ENCODE measurements around the gene ITGA6.
A peak's percentile ranks its signal among the peaks of the same experiment; 100 is the strongest.

ITGA6 gene

DNA sequence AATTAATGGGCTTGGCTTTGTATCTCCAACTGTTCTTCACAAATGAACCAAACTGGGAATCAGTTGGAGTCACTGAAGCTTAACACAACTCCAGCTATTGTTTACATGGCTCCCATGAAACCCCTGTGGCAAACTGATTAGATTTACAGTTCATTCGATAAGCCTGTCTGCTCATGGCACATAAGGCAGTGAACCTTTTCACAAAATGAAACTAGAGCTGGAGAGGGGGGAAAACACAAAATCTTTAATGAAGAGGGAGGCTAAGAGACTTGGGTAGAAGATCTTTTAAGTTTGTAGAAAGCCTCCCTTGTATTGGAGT lies 11.6 kb upstream of the ITGA6 start:
- no peak for DNase-seq

DNA sequence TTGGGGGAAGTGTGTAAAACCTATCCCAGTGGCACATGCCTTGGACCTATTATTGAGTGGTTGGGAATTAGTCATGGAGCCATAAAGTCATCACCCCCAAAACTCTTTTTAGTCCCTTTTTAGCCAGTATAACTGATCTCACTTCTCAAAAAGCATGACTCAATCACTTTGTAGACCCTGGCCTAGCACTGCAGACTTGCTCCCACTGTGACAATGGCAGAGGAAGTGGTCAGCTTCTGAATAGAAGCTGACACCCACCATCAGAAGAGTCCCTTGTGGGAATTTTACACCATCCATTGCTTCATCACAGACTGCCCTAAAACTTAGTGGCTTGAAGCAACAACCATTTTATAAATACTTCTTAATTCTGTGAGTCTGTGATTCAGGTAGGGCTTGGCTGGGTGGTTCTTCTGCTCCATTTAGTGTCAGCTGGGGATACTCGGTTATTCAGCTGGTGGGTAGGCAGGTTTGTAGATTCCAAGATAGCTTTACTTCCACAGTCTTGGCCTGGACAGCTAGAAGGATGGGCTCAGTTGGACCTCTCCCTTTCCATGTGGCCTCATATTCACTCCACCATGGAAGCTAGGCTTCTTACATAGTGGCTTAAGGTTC lies 10.8 kb upstream of the ITGA6 start:
- no peak for DNase-seq

DNA sequence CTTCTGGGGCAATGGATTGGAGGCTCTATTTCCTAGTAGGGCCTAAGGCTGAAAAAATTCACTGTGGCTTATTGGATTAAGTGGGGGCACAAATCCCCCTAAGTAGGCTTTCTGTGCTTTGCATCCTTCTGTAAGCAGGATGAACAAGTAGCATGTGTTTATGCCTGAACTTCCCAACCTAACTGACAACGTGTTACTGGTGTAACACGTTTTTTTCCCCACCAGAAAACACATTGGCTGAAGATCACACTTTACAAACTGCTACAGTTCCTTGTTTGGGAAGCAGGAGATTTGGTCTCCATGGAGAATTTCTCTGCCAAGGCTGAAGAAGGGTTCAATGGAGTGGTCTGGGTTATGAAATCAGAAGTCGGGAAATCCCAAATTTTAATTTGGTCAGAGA lies 7.2 kb upstream of the ITGA6 start:
- no peak for DNase-seq

DNA sequence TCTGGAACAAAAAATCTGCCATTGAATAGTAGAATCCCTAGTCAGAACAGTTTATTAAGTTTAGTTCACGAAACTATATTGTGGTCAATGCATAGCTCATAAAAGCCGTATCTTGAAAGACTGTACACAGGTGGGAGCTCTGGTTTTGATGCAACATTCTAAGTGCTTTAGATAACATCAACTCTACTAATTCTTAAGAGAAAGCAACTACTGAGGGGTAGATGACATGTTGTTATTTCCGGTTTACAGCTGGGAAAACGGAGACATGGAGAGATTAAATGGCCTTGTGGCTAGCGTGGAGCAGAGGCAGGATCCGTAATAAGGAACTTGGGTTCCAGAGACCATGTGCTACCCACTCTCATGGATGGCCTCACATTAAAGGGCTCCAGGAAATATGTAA lies 4.2 kb upstream of the ITGA6 start:
- no peak for DNase-seq

DNA sequence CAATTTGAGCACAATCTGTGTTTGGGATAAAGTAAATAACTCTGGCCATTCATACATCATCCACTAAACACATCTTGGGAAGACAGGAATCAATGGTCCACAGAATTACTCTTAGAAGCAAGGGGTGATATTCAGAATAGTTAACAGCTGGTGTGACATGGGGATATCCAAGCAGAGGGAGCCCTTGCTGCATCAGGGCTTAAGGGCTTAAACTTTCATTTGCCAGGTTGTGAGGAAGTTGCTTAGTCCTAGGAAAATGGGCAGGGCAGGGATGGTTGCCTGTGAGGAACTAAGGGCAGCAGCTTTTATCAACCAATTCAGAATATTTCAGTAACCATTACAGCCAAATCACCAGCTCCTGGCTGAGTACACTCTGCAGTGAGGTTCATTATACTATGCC lies 2.0 kb upstream of the ITGA6 start:
- DNase-seq, result no peak

DNA sequence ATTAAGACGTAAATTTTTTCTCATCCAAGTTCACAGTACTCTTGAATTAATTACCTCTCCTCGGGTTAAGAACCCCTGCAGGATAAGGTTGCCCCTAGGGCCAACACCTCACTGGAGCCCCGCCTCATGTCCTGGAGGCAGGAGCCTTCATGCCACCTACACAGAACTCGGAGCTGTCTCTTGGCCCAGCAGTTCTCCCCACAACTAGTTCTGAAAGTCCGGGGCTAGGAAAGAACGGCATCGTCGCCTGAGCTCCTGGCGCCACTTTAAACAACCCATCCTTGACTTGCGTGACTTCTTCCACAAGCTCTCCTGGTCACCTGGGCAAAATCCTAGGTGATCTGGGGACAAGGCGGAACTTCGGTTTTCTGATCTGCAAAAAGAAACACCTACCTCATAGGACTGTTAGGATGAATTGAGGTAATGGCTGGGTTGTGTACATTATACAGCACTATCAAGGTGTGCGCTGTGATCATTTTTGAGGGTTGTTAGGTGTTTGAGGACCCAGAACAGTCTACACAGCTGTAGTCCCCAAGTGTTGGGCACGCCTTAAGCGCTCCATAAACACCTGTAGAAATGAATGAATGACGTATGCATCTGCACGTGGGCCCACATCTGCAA lies 641 bp upstream of the ITGA6 start:
- no peak for DNase-seq

DNA sequence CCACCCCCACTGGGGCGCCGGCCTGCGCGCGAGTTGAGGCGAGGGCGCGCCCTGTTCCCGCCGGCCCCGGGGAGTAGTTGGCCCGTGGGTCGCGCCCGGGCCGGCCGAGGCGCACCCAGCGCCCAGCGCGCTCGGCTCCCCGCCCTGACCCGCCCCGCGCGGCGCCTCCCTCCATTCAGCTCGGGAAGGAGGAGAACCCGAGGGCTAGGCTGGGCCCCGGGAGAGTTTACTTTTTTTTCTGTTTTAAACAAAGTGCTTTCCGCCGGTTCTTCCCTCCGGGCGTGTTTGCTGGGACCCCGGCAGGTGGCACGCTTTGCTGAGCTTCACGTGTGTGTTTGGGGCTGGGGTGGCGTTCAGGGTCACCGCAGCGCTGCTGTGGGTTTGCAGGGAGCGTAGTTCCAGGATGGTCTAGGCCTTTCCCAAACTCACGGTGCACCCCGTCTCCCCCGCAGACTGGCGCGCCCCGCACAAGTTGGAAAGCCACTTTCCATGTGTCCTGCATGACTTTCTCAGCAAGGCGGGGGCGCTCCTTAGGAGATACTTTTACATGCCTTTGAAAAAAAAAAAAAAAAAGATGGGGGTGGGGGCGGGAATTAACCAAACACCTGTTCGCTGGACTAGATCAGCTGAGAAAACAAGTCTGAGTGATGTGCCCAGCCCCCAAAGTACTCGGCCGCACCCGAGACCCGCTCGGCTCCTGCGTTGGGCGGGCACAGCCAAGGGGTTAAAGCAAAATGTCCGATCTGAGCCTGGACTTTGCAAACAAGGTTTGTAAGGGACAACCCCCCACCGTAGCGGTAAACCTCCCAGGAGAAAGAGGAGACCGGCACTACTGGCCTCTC lies 825 bp downstream of the ITGA6 start:
- DNase-seq, result peak in 11 of 56 donors; percentile 10 to 49 (median 29)

DNA sequence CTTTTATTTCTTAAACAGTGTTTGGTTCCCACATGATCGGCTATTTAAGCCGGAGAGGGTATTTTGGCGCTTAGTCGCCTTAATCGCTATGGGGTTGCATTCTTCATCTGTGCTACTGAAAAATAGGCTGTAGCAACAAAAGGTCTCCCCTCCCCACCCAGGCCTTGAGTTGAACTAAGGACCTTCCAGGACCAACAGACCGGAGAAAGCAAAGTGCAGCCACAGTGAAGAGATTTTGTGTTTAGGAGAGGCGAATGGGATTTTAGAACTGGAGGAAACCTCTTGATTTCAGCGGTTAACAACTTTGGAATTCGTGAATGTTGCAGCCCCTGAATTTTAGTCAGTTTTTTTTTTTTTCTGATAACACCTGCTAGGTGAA lies 1.4 kb downstream of the ITGA6 start:
- no peak for DNase-seq

DNA sequence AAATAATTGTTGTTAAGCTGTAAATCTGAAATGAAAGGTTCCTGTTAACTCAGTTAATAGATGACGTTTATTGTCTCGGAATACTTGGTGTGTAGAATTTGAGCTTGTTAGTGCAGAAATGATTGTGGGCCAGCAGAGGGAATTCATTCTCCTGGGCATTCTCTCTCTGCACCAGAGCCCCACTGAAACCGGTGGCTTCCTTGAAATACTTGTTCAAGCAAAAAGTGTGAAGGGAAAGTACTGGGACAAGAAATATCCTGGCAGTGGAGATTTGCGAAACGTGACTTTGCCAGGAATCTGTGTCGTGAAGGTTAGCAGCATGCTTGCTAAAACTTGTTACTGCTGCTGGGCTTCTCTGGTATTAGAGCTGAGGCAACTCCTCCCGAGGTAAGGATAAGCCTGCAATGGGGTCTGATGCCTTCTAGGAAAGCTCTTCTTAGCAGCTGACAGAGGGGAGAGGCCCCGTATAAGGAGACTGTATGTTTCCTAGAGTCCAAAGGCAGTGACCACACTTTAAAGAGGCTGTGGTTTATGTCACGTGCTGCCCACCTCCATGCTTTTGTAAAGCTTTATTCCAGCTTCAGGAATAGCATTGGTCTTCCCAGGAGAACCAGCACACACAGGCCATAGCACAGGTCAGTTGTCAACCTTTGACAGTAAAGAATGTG lies 2.0 kb downstream of the ITGA6 start:
- DNase-seq, result peak in 3 of 56 donors; percentile 9 to 19 (median 12)

DNA sequence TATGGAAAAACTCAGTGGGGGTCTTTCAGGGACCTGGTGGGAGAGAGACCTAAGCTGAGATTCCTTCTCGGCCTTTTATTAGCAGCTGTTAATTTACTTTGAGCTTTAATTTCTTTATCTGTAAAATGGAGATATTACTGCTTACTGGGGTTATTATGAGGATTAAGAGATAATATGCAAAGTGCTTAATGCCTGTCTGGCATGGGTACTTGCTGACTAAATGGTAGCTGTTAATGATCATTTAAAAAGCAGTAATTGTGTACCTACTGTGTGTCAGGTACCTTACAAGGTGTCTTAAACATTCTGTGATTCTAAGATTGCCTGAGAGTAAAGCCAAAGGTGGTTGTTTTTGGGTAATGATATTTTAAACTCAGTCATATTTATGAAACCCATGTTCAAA lies 2.6 kb downstream of the ITGA6 start:
- DNase-seq, result no peak

DNA sequence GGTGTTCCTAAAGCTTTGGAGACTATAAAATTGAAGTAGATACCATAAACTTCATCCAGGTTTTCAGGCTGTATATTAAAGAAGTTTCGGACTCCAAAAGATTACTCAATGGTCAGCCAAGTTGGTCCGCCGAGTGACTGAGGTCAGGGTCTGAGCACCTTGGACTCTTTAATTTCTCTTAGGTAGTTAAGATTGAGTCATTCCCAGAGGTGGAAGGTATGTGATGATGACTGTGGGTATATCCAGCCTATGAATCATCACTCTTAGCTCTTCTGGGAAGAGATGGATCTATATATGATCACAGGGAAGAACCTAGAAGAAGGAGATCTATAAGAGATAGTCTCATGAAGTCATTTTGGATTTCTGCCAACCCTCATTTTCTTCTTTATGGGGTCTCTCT lies 3.3 kb downstream of the ITGA6 start:
- DNase-seq, result no peak

DNA sequence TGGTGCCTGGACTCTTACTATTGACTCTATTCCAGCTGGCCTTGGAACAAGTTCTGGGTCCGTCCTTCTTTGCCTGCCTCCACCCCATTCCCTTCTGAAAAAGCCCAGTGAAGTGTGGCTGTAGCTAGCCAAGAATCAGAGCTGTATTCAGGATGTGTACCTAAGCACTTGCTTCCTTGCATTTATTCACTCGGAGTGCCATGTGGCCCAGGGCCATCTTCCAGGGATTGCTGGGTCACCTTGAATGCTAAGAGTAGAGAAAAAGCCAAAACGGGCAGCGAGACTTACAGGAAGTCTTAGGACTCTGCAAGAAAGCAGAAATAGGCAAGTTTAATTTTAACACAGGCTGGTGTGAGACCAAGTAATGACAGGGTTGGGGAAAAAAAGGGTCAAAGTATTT lies 4.1 kb downstream of the ITGA6 start:
- DNase-seq, result peak in 33 of 56 donors; percentile 6 to 68 (median 31)

DNA sequence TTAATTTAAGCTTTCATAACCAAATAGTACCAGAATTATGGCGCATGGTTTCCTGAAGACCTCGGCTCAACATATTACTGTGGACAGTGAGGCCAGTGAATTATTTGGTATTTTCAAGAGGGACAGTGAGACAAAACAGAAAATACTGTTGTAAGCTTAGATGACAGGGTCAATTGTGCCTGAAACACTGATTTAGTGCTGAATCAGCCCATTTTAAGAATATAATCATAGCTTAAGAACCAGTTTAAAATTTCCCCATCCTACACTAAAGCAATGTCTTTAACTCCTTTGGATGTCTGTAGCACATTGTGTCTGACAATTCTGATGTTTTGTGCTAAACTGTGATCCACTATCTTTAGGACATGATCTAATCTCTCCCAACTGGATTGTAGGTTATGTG lies 4.6 kb downstream of the ITGA6 start:
- no peak for DNase-seq

DNA sequence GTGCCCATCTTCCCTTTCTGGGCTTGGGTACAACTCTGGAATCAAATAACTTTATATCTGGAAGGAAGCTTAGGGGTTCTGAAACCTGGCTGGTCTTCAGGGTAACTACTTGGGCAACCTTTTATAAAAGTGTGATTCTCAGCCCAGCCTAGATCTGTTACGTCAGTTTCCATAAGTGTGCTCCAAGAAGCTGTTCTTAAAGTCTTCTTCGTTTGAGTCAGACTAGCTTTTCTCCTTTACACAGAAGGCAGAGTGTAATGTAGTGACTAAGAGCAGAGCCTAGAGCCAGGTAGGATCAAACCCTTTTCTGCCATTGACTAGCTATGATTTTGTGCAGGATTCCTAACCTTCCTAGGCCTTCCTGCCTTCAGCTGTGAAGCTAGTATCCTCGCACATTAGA lies 5.8 kb downstream of the ITGA6 start:
- no peak for DNase-seq

DNA sequence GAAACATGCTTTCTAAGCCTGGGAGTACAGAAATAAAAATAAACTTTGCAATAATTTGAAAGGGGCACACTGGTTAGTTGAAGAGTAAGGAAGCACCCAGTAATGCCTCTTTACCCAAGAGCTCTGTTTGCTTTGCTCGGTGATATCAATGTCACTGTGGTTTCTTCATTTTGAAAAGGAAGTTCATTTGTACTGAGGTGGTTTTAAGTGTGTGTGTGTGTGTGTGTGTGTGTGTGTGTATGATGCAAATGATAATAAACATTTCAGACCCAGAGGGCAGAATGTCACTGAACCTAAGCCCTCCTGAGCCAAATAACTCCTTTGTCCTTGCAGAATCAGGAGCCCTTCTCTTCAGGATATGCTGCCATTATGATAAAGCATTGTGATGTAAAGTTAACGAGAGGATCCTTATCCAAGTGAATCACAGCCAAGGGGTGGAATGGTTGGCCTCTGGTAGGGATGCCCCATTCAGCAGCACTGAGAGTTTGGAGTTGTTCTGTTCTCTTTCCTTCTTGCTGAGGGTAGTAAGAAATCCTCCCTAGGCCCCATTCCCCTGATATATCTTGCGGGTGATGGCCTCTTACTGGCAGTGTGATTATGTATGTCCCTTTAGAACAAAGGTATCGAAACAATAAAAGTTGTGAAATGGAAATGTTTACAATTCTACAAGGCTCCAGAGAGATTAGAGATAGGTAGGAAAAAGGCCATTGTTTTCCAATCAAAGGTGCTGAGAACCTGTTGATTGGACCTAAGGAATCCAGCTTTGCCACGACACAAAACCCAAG lies 7.6 kb downstream of the ITGA6 start:
- no peak for DNase-seq

DNA sequence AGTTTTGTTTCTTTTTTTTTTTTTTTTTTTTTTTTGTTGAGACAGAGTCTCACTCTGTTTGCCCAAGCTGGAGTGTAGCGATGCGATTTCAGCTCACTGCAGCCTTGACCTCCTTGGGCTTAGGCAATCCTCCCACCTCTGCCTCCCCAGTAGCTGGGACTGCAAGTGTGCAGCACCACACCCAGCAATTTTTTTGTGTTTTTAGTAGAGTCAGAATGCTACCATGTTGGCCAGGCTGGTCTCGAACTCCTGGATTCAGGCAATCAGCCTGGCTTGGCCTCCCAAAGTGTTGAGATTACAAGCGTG lies 8.2 kb downstream of the ITGA6 start:
- DNase-seq, result no peak

DNA sequence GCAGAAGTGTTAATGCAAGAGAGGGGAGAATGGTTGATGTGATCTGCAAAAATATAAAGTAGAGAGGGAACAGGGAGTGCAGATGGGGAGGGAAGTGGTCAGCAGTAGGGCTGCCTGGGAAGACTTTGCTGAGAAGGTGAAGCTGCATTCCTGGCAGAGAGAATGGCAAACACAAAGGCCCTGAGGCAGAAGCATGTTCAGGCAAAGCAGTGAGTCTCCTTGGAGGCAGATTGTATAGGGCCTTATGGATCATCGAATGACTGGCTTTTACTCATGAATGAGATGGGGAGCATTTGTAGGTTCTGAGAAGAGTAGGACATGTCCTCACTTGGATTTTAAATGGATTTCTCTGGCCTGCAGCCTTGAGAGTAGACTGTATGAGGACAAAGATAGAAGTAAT lies 9.5 kb downstream of the ITGA6 start:
- DNase-seq, result no peak

DNA sequence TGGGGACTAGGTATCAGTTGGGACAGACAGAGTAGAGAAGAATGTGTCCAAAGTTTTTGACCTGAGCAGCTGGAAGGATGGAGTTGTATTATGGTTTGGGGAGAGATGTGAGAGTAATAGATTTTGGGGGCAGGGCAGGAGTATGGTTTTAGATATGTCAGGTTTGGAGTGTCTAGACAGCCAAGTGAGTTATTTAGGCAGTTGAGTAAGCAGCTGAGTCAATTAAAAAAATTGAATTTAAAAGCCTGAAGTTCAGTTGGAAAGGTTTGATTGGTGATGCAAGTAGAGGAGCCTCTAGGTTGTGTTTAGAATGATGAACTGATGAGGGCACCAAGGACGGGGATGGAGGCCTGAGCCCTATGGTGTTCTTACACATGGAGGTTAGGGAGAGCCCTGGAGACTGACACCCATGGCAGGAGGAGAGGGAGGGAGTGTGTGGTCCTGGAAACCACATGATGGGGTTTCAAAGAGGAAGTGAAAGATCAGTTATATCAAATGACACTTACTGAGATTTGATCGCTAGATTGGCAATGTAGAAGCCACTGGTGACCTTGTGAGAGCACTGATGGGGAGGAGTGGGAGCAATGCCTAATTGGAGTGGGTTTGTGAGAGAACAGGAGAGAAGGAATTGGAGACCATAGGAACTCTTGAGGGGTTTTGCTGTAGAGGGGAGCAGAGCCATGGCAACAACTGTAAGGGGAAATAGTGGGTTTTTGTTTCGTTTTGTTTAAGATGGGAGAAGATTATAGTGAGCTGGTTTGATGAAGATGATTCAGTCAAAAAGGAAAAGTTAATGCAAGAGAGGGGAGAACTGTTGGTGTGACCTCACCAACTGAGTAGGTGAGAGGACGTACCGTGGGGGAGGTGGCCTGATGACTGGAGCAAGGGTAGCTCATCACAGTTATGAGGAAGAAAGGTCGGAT lies 10.3 kb downstream of the ITGA6 start:
- DNase-seq, result no peak

DNA sequence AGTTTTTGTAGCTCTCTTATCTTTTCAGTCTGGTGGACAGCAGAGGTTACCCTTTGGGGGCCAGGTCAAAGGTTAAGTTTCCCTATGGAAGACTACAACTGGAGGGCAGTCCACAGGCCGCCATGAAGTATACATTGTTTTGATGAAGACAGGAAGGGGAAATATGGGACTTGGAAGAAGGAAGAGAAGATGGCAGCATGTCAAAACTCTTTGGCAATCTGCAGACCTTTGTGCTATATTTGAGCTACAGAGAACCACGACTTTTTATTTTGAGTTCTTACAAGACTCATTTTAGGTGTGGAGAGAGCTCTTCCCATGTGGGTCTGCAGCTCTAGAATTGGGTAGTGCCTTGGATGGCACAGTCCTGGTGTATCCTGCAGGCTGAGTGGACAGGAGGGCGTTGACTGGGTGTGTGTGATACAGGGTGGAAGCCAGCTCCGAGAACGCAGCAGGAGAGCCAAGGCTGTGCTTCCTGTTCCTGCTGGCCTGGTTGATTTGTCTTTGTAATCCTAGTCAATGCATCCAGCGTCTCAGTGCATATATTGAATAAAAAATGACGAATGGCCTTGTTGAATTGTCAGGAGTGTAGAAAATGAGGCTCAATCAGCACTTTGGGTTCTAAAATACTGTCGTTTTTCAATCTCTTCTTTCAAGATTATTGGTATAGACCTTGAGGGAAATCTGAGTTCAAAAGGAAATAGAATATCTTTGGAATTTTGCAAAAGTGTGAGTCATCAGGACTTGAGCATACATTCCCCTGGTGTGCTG lies 11.5 kb downstream of the ITGA6 start:
- no peak for DNase-seq

DNA sequence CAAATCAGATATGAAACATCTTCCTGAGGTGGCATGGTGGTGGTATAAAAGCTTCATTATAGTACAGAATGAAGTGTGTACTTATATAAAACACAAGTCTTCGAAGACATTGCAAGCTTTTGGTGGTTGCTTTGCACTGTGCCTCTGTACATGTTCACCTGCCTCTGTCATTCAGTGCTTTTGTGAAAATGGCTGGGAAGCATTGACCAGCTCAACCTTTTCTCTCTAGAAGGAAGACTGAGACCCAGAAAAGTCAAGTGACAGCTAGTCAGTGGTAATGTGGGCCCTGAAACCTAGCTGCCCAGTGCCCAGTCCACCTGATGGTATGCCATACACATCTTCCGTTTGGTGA lies 12.1 kb downstream of the ITGA6 start:
- DNase-seq, result no peak

All from amygdala (tissue), 56 donors.